H1 (cell line): ENCODE data around the gene CCT3. TPM values are rescaled to one million over a fixed set of nuclear protein-coding genes. Genes with fewer than 3 reads are reported as not detected.

Experiments used
- polyA plus RNA-seq, 7 experiments: library from polyadenylated mRNA; depleted of rRNA in 3 of 7; stranded (reverse) in 5 of 7; unstranded in 2 of 7; fragments of >200 nt in 5 of 7; fragments of 200-250 nt in 2 of 7; gene quantifications; 1 replicate in 5 of 7; 2 replicates in 1 of 7; 4 replicates in 1 of 7; pipeline versions ENCODE4 v1.2.1 to v1.2.3, GENCODE V29; 2011 to 2013; ENCODE audit warnings: missing spikeins in 2 of 7, mixed read lengths in 2 of 7
- total RNA-seq: library from RNA; stranded (reverse); fragmentation: NEBNext Ultra II Directional; extraction: Animal tissue kit (Norgen Biotek cat#: 25700); gene quantifications from 2 replicates; pipeline ENCODE4 v1.2.1, GENCODE V29; 2021
- TF ChIP-seq, protein P1 (sequence below), 3 experiments: IDR thresholded peaks; 1 replicate in 2 of 3; 2 replicates in 1 of 3; pipeline versions ENCODE4 v1.5.1 to v1.6.1; 2011; ENCODE audit warnings: low read length in 3 of 3, mild to moderate bottlenecking in 3 of 3, inconsistent platforms in 2 of 3, low read depth in 1 of 3, moderate library complexity in 1 of 3; ENCODE audit not compliant: insufficient read depth in 1 of 3; ENCODE audit errors: control extremely low read depth in 1 of 3

The CCT3 gene
- total and polyA plus RNA-seq, 2 of the 8 experiments (the other 6 are each of a cell fraction or from before 2014, with no cell fraction given), result 431 to 480 TPM

DNA sequence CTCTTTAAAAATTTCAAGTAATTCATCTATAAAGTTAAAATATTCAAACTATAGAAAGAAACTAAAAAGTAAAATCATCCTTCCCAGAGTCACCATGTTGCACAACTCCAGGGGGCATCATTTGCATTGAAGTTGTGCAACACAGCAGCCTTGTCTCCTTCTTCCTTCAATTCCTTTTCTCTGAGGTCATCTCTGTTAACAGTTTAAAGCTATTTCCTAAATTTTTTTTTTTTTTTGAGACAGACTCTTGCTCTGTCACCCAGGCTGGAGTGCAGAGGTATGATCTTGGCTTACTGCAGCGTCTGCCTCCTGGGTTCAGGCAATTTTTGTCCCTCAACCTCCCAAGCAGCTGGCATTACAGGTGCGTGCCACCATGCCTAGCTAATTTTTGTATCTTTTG is 38.1 kb upstream of the CCT3 start (continued):
- TF ChIP-seq, protein P1, sequence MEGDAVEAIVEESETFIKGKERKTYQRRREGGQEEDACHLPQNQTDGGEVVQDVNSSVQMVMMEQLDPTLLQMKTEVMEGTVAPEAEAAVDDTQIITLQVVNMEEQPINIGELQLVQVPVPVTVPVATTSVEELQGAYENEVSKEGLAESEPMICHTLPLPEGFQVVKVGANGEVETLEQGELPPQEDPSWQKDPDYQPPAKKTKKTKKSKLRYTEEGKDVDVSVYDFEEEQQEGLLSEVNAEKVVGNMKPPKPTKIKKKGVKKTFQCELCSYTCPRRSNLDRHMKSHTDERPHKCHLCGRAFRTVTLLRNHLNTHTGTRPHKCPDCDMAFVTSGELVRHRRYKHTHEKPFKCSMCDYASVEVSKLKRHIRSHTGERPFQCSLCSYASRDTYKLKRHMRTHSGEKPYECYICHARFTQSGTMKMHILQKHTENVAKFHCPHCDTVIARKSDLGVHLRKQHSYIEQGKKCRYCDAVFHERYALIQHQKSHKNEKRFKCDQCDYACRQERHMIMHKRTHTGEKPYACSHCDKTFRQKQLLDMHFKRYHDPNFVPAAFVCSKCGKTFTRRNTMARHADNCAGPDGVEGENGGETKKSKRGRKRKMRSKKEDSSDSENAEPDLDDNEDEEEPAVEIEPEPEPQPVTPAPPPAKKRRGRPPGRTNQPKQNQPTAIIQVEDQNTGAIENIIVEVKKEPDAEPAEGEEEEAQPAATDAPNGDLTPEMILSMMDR (IDR thresholded peaks at IDR 0.05; ENCODE audit: control extremely low read depth in 1 of 3, insufficient read depth in 1 of 3, low read depth in 1 of 3, low read length in 3 of 3), result no peak
